Pancreas (tissue), 10 donors: Measurements from ENCODE around the gene GLB1L3. TPM values are rescaled to one million over a fixed set of nuclear protein-coding genes. Genes with fewer than 3 reads are reported as not detected.
"Not testable (repeated sequence)": the region's sequence is repeated elsewhere in the genome, so short reads cannot be mapped to it uniquely, and the experiment has no call there.

Experiments
- ATAC-seq, 4 donors: fragments of 200-7000 bp; cut with Tn5 transposase; one replicate each; pipeline versions ENCODE4 v1.8.0 to v1.9.1; 2020; ENCODE audit warnings: mild to moderate bottlenecking in 4 of 4, moderate library complexity in 4 of 4
- DNase-seq, 6 donors: peaks; one replicate each; pipeline ENCODE4 v3.0.0-alpha.2; 2020
- FAIRE-seq: peaks from 2 replicates; lab custom pipeline; 2012; peaks lifted over from hg19 to GRCh38; lab: Jason Lieb, UNC
- H3K27ac ChIP-seq, 4 donors: fragments of 200-600 bp; sonication (generic); 1 replicate in 3 of 4; 2 replicates in 1 of 4; pipeline versions ENCODE4 v1.5.0 to v1.8.0; 2020
- H3K27me3 ChIP-seq, 4 donors: fragments of 200-600 bp; one replicate each; pipeline ENCODE4 v1.8.0; 2021
- H3K36me3 ChIP-seq, 3 donors: fragments of 200-600 bp; sonication (generic) in 1 of 3; one replicate each; pipeline versions ENCODE4 v1.5.0 to v1.8.0; 2020 to 2021
- H3K4me1 ChIP-seq, 3 donors: fragments of 200-600 bp; one replicate each; pipeline ENCODE4 v1.8.0; 2021
- H3K4me3 ChIP-seq, 4 donors: fragments of 200-600 bp; sonication (generic) in 2 of 4; one replicate each; pipeline versions ENCODE4 v1.5.0 to v1.8.0; 2020 to 2021
- H3K9me3 ChIP-seq, 4 donors: fragments of 200-600 bp; one replicate each; pipeline ENCODE4 v1.8.0; 2021
- WGBS, 2 donors: extraction: QIAGEN DNeasy Blood & Tissue Kit; methylation state at CpG; one replicate each; pipeline ENCODE4 v1.1.7; 2013; 5-methylcytosine and 5-hydroxymethylcytosine counted together
- intact Hi-C, 3 donors: fragments of 100-400 bp; cut with DNase I; formaldehyde crosslinking; loops; one replicate each; pipeline versions ENCODE4 v1.11.1 to v1.14.2; 2022
- polyA plus RNA-seq, 2 donors: library from polyadenylated mRNA; stranded (reverse); fragments of 200-250 nt; gene quantifications; one replicate each; pipeline ENCODE4 v1.2.3, GENCODE V29; 2013
- total RNA-seq, 6 donors: library from RNA; stranded (reverse); fragmentation: NEBNext Ultra II Directional in 4 of 6; extraction: Animal tissue kit (Norgen Biotek cat#: 25700) in 4 of 6; gene quantifications; one replicate each; pipeline versions ENCODE4 v1.2.1 to v1.2.4, GENCODE V29; 2021 to 2023
- TF ChIP-seq, protein P1 (sequence below), 4 donors: fragments of 200-600 bp; sonication (generic) in 3 of 4; IDR thresholded peaks; one replicate each; pipeline versions ENCODE4 v1.5.0 to v1.8.0; 2021; ENCODE audit warnings: antibody characterized with exemption in 4 of 4
- donor health status: healthy with polysubstance abuse.
- donor health status: DM: no; HTN: no; CAD: no; lungs with moderate emphysema.
- donor health status: DM: no; HTN: no; CAD: no.
- donor health status: control.
- donor health status: control.
- donor health status: Bipolar disorder and iron deficiency.
- donor health status: DM: yes; HTN: yes; CAD: no.
- donor health status: DM: no; HTN: no; CAD: no.
- donor health status: DM: no; HTN: no; CAD: no.
- donor health status: DM: yes; HTN: yes; CAD: no.

GLB1L3 gene
- total and polyA plus RNA-seq, 8 donors = 0.12 to 0.38 (median 0.14) TPM; not detected in 4

DNA sequence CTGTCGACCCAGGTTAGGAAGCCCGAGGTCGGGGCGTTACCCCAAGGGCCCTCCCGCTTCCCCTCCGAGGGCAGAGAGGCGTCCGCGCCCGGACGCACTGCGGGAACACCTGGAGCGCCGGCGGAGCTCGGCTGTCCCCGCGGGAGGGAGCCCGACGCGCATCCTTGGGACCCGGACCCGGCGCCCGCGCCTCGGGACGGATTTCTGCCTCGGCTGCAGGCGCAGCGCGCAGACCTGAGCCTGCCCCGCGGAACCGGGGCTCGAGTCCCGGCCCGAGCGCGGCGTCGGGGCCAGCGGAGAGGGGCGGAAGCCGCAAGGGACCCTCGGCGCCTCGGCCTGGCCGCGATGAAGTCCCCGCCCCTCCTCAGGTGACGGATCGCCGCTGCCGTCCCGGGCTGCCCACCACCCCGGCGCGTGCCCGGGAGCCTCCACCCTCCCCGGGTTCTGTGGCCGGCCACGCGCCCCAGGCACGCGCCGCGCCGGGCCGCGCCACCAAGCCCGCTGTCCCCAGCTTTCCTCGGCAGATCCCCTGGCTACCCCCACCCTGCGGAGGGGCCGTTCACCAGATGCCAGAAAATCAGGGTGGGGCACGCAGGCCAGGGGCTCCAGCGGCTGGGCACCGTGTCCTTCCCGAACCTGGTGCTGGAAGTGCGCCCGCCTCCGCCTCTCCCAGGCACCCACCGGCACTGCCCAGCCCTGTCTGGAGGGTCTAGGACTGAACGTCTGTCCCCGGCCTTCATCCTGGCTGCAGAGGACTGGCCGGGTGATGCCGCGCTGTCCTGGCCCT lies 410 bp downstream of the GLB1L3 start:
- FAIRE-seq = no peak
- 1 to 2% methylated on average over 47 to 88 of the region's 88 CpGs for WGBS, 2 donors
- peak in 2 of 6 donors; percentile 66 to 73 for DNase-seq
- Histone ChIP-seq H3K27me3 (peaks cover 0 to 45% (median 24%) of the 10 kb centered on the region in 4 donors), H3K9me3 (no peaks in the 10 kb centered on the region), H3K4me3 (peak overlapping the region in 2 of 4 donors; percentile 13 to 45), H3K4me1 (peaks cover 0 to 8% (median 0%) of the 10 kb centered on the region in 3 donors), H3K36me3 (no peaks in the 10 kb centered on the region), H3K27ac (no peak overlapping the region)
- peak in 3 of 4 donors; percentile 43 to 65 (median 50) for ATAC-seq
- TF ChIP-seq, protein P1, sequence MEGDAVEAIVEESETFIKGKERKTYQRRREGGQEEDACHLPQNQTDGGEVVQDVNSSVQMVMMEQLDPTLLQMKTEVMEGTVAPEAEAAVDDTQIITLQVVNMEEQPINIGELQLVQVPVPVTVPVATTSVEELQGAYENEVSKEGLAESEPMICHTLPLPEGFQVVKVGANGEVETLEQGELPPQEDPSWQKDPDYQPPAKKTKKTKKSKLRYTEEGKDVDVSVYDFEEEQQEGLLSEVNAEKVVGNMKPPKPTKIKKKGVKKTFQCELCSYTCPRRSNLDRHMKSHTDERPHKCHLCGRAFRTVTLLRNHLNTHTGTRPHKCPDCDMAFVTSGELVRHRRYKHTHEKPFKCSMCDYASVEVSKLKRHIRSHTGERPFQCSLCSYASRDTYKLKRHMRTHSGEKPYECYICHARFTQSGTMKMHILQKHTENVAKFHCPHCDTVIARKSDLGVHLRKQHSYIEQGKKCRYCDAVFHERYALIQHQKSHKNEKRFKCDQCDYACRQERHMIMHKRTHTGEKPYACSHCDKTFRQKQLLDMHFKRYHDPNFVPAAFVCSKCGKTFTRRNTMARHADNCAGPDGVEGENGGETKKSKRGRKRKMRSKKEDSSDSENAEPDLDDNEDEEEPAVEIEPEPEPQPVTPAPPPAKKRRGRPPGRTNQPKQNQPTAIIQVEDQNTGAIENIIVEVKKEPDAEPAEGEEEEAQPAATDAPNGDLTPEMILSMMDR (IDR thresholded peaks at IDR 0.05) = no peak
- intact Hi-C loops = no loop called here

DNA sequence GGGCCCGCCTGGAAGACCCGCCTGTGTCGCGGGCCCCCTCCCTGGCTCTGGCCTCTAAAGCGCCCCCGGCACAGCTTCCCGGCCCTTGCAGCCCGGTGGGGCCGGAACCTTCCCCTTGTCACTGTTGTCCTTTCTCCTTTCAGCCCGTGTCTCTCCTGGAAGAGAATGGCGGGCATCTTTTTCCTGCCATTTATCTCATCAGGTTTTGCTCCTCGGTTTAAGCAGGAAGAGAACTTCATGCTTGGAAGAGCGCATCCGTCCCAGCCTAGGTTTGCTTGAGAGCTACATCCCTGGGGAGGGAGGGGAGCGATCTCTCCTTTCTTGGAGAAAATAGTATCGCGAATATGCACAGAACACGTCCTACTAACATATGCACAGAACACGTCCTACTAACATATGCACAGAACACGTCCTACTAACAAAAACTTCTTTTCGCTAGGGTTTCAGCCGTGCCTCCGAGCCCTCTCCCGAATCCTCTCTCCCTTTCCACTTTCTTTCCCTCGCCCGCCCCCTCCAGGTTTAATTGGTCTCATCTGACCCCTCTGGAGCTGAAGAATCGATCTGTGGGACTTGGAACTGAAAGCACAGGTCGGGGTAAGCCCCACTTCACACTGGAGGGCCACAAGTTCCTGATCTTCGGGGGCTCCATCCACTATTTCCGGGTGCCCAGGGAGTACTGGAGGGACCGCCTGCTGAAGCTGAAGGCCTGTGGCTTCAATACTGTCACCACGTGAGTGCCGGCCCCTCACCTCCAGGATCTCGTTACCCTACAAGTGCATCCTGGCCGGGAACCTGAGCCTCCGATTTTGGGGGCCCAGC lies 1.2 kb downstream of the GLB1L3 start:
- FAIRE-seq = no peak
- TF ChIP-seq, protein P1 (IDR thresholded peaks at IDR 0.05) = no peak
- peaks cover 0 to 8% (median 0%) of the 10 kb centered on the region in 3 donors for H3K4me1 ChIP-seq
- 19 to 20% methylated on average over 36 of the region's 36 CpGs for WGBS, 2 donors
- no peak for DNase-seq
- ATAC-seq = no peak
- H3K27me3 ChIP-seq = peaks cover 0 to 45% (median 22%) of the 10 kb centered on the region in 4 donors
- no peaks in the 10 kb centered on the region for H3K9me3 ChIP-seq
- intact Hi-C loops = no loop called here
- H3K27ac ChIP-seq = no peak overlapping the region
- H3K36me3 ChIP-seq = no peaks in the 10 kb centered on the region
- H3K4me3 ChIP-seq = peak overlapping the region in 1 of 4 donors; percentile 45

DNA sequence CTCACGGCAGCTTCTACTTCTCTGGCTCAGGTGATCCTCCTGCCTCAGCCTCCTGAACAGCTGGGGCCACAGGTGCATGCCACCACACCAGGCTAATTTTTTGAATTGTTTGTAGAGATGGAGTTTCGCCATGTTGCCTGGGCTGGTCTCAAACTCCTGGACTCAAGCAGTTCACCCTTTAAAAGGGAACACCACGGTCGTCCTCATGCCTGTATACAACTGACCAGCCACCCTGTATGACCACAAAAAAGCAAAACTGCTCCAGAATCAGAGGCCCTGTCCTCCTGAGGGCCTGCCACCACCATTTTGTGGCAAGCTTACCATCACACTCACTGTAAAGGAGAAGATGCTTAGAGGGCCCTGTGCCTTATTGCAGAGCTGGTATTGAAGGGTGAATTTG lies 2.2 kb downstream of the GLB1L3 start:
- Histone ChIP-seq H3K27me3 (peaks cover 0 to 45% (median 20%) of the 10 kb centered on the region in 4 donors), H3K36me3 (no peaks in the 10 kb centered on the region), H3K9me3 (no peaks in the 10 kb centered on the region), H3K27ac (no peak overlapping the region), H3K4me1 (peaks cover 0 to 8% (median 0%) of the 10 kb centered on the region in 3 donors), H3K4me3 (no peak overlapping the region)
- ATAC-seq (no peak), FAIRE-seq (no peak), DNase-seq (no peak)
- WGBS, 2 donors = 81 to 94% methylated on average over 4 of the region's 4 CpGs
- TF ChIP-seq, protein P1 (IDR thresholded peaks at IDR 0.05) = no peak
- intact Hi-C loops = no loop called here

DNA sequence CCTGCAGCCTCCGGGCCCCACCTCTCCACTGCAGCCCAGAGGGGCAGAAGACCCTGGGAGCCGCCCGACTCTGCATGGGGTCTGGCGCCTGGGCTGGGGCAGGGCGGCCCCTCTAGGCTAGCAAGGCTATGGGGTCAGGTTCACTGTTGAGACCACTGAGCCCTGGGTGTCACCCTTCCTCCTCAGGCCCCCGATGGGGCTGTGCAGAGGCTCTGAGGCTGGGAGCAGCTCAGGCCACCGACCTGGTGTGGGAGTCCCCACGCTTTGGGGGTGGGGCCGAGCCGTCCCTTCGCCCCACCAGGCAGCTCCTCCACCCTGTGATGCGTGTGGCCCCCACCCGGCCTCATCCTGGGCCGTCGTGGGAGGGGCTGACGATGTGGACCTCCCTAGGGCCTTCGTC lies 5.5 kb downstream of the GLB1L3 start:
- FAIRE-seq, H3K4me3 ChIP-seq, intact Hi-C loops, H3K4me1 ChIP-seq, ATAC-seq, H3K27ac ChIP-seq, H3K9me3 ChIP-seq, DNase-seq, H3K36me3 ChIP-seq: not testable (repeated sequence)
- 81% methylated on average over 11 of the region's 17 CpGs; no CpG with 5 or more reads in 1 of the 2 donors for WGBS, 2 donors
- peaks cover 0 to 13% (median 3%) of the 10 kb centered on the region in 4 donors for H3K27me3 ChIP-seq
